ENCODE measurements around the gene SSBP3. TPM values are rescaled to one million over a fixed set of nuclear protein-coding genes. Genes with fewer than 3 reads are reported as not detected.
A peak's percentile ranks its signal among the peaks of the same experiment; 100 is the strongest.

SSBP3 gene
- total RNA-seq, 4 donors from 2014 or later = 32.0 to 70.2 (median 60.3) TPM

- peaks cover 0 to 23% (median 6%) of the 10 kb centered on the region in 4 donors for H3K4me1 ChIP-seq
- 88 to 92% methylated on average over 7 of the region's 7 CpGs for WGBS, 2 donors
- DNase-seq (ENCODE audit: low spot score in 2 of 2) = no peak
- no peaks in the 10 kb centered on the region for H3K36me3 ChIP-seq
- no peak overlapping the region for H3K27ac ChIP-seq
- no peaks in the 10 kb centered on the region for H3K27me3 ChIP-seq
- no peak for TF ChIP-seq EP300 (IDR thresholded peaks at IDR 0.05)
- no peak for TF ChIP-seq POLR2A (IDR thresholded peaks at IDR 0.05)
- no peak for TF ChIP-seq CTCF (IDR thresholded peaks at IDR 0.05)
- no peak overlapping the region for H3K4me3 ChIP-seq
- H3K9me3 ChIP-seq = no peaks in the 10 kb centered on the region
Observed at GRCh38 chr1:54345116-54345515, 61.1 kb downstream of the SSBP3 start.

GRCh38 chr1:54342742-54343687, 63.2 kb downstream of the SSBP3 start:
- Histone ChIP-seq H3K36me3 (no peaks in the 10 kb centered on the region), H3K4me1 (peaks cover 0 to 23% (median 10%) of the 10 kb centered on the region in 4 donors), H3K27ac (peak overlapping the region in 1 of 4 donors; percentile 28), H3K4me3 (no peak overlapping the region), H3K27me3 (no peaks in the 10 kb centered on the region), H3K9me3 (no peaks in the 10 kb centered on the region)
- TF ChIP-seq CTCF (IDR thresholded peaks at IDR 0.05) (no peak), POLR2A (IDR thresholded peaks at IDR 0.05) (no peak), EP300 (IDR thresholded peaks at IDR 0.05) (no peak)
- WGBS, 2 donors = 79 to 90% methylated on average over 26 of the region's 26 CpGs
- no peak for DNase-seq (ENCODE audit: low spot score in 2 of 2)

- Histone ChIP-seq H3K4me3 (no peak overlapping the region), H3K27ac (peak overlapping the region in 1 of 4 donors; percentile 28), H3K9me3 (no peaks in the 10 kb centered on the region), H3K4me1 (peaks cover 0 to 23% (median 10%) of the 10 kb centered on the region in 4 donors), H3K27me3 (no peaks in the 10 kb centered on the region), H3K36me3 (no peaks in the 10 kb centered on the region)
- no peak for DNase-seq (ENCODE audit: low spot score in 2 of 2)
- no peak for TF ChIP-seq CTCF (IDR thresholded peaks at IDR 0.05)
- TF ChIP-seq POLR2A (IDR thresholded peaks at IDR 0.05) = no peak
- no peak for TF ChIP-seq EP300 (IDR thresholded peaks at IDR 0.05)
- WGBS, 2 donors = 39 to 60% methylated on average over 2 of the region's 2 CpGs
Observed at GRCh38 chr1:54342288-54342687, 63.9 kb downstream of the SSBP3 start.

GRCh38 chr1:54341763-54342162, 64.4 kb downstream of the SSBP3 start:
- WGBS, 2 donors = 93 to 96% methylated on average over 9 of the region's 9 CpGs
- TF ChIP-seq POLR2A (IDR thresholded peaks at IDR 0.05) = no peak
- TF ChIP-seq CTCF (IDR thresholded peaks at IDR 0.05) = no peak
- no peak for TF ChIP-seq EP300 (IDR thresholded peaks at IDR 0.05)
- H3K27me3 ChIP-seq = no peaks in the 10 kb centered on the region
- H3K4me1 ChIP-seq = peaks cover 0 to 28% (median 10%) of the 10 kb centered on the region in 4 donors
- H3K36me3 ChIP-seq = no peaks in the 10 kb centered on the region
- H3K4me3 ChIP-seq = no peak overlapping the region
- no peak for DNase-seq (ENCODE audit: low spot score in 2 of 2)
- H3K9me3 ChIP-seq = no peaks in the 10 kb centered on the region
- H3K27ac ChIP-seq = peak overlapping the region in 1 of 4 donors; percentile 28

GRCh38 chr1:54340878-54341277, 65.3 kb downstream of the SSBP3 start:
- 76 to 86% methylated on average over 5 of the region's 5 CpGs for WGBS, 2 donors
- DNase-seq (ENCODE audit: low spot score in 2 of 2) = no peak
- no peak overlapping the region for H3K27ac ChIP-seq

More at GRCh38 chr1:54340878-54341277, 65.3 kb downstream of the SSBP3 start:
- H3K4me3 ChIP-seq = no peak overlapping the region
- no peaks in the 10 kb centered on the region for H3K9me3 ChIP-seq
- H3K36me3 ChIP-seq = no peaks in the 10 kb centered on the region
- no peak for TF ChIP-seq POLR2A (IDR thresholded peaks at IDR 0.05)
- no peak for TF ChIP-seq CTCF (IDR thresholded peaks at IDR 0.05)
- TF ChIP-seq EP300 (IDR thresholded peaks at IDR 0.05) = no peak
- H3K27me3 ChIP-seq = no peaks in the 10 kb centered on the region
- peaks cover 0 to 37% (median 17%) of the 10 kb centered on the region in 4 donors for H3K4me1 ChIP-seq

Data from tibial nerve (tissue), 4 donors.